ENCODE results near the gene NUP153. TPM values are rescaled to one million over a fixed set of nuclear protein-coding genes. Genes with fewer than 3 reads are reported as not detected.

NUP153 gene
- total RNA-seq, 1 donor from 2014 or later, result 32.6 TPM

DNA sequence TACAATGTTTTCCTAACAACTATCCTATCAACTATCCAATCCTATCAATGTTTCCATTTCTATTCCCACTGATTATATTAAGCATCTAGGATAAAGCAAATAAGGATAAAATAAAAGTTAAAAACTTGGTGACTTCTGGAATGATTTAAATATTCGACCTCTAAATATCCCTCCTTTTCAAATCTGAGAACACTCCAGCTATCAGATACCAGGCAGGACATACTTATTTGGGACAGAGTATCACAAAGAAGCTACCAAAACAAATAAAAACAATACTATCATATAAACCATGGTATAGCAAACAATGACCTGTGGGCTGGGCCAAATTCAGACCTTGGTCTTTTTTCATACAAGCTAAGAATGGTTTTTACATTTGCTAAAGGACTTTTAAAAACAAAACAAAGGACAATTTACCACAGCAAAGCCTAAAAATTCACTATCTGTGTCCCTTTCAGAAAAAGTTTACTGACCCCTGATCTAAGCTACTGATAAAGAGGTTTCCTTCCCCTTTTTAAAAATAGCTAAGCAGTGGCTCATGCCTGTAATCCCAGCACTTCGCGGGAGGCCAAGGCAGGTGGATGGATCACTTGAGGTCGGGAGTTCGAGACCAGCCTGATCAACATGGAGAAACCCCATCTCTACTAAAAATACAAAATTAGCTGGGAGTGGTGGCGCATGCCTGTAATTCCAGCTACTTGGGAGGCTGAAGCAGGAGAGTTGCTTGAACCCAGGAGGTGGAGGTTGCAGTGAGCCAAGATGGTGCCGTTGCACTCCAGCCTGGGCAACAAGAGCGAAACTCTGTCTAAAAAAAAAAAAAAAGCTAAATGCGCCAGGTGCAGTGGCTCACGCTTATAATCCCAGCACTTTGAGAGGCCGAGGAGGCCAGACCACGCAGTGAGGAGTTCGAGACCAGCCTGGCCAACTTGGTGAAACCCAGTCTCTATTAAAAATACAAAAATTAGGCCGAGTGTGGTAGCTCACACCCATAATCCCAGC, 6.0 kb downstream of the NUP153 start:
- DNase-seq (ENCODE audit: low read depth), result no peak
- H3K27me3 ChIP-seq (ENCODE audit: control insufficient read depth, insufficient read depth, low read length), result no peaks in the 10 kb centered on the region
- H3K36me3 ChIP-seq (ENCODE audit: control insufficient read depth, insufficient read depth, low read length), result no peaks in the 10 kb centered on the region
- no peak overlapping the region for H3K4me3 ChIP-seq (ENCODE audit: low read depth, low read length)
- TF ChIP-seq, protein P1, sequence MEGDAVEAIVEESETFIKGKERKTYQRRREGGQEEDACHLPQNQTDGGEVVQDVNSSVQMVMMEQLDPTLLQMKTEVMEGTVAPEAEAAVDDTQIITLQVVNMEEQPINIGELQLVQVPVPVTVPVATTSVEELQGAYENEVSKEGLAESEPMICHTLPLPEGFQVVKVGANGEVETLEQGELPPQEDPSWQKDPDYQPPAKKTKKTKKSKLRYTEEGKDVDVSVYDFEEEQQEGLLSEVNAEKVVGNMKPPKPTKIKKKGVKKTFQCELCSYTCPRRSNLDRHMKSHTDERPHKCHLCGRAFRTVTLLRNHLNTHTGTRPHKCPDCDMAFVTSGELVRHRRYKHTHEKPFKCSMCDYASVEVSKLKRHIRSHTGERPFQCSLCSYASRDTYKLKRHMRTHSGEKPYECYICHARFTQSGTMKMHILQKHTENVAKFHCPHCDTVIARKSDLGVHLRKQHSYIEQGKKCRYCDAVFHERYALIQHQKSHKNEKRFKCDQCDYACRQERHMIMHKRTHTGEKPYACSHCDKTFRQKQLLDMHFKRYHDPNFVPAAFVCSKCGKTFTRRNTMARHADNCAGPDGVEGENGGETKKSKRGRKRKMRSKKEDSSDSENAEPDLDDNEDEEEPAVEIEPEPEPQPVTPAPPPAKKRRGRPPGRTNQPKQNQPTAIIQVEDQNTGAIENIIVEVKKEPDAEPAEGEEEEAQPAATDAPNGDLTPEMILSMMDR (IDR thresholded peaks at IDR 0.05; ENCODE audit: insufficient read depth, low read length, poor library complexity, severe bottlenecking), result no peak

DNA sequence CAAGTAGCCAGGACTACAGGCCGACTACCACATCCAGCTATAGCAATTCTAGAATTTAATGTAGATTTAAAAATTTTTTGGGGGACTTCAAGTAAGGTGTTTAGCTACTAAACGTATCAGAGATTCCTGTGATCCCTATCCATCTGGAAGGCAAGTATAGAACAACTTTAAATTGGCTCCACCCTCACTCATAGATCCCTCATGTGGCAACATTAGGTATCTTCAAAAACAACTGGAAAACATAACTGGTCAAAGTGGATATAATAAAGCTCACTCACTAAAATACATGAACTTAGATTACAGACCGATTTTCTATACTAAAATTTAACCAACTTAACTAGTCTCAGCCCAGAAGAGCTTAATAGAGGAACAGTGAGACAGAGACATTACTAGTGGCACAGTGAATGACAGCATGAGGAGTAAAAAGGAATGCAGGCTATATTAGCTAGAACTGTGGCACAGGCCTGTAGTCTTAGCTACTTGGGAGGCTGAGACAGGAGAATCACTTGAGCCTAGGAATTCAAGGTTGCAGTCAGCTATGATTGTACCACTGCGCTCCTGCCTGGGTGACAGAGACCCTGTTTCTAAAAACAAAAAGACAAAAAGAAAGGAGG, 14.7 kb downstream of the NUP153 start:
- TF ChIP-seq, protein P1 (IDR thresholded peaks at IDR 0.05; ENCODE audit: insufficient read depth, low read length, poor library complexity, severe bottlenecking), result no peak
- H3K27me3 ChIP-seq (ENCODE audit: control insufficient read depth, insufficient read depth, low read length), result no peaks in the 10 kb centered on the region
- H3K4me3 ChIP-seq (ENCODE audit: low read depth, low read length), result no peak overlapping the region
- no peak for DNase-seq (ENCODE audit: low read depth)
- no peaks in the 10 kb centered on the region for H3K36me3 ChIP-seq (ENCODE audit: control insufficient read depth, insufficient read depth, low read length)

DNA sequence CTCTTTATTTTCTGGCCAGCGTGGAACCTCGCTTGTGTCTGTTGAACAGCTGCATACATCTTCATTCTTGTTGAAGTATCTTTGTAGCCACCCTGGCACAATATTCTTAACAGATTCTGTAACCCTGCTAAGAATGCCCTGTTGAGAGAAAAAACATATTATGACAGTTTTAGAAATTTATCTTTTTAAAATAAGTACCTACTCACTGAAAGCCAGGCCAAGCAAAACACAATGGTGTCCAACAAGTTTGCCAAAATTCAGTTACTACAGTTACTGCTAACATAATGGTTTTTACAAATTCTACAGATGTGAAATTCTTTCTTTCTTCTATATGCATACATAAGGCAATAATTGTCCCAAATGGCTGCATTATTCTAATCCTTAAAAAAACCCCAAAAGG, 18.2 kb downstream of the NUP153 start:
- no peak for DNase-seq (ENCODE audit: low read depth)
- Histone ChIP-seq H3K4me3 (ENCODE audit: low read depth, low read length) (no peak overlapping the region), H3K36me3 (ENCODE audit: control insufficient read depth, insufficient read depth, low read length) (no peaks in the 10 kb centered on the region), H3K27me3 (ENCODE audit: control insufficient read depth, insufficient read depth, low read length) (no peaks in the 10 kb centered on the region)
- TF ChIP-seq, protein P1 (IDR thresholded peaks at IDR 0.05; ENCODE audit: insufficient read depth, low read length, poor library complexity, severe bottlenecking), result no peak

DNA sequence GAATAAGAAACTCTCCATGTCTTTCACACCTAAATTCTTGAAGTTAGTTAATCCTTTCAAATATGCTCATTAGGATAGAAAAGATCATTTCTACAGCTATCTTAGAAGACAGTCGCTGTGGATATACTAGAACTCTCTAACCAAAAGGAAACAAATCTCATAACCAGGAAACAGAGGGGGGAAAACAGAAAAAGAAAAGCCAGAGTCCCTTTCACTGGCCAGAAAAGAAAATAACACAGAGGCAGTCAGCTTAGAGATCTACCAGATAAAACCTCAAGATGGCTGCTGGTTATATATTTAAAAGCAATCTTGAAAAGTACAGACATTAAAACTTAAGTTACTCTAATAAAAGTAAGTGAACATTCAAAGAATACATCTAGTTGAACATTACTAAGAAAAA, 19.6 kb downstream of the NUP153 start:
- no peak overlapping the region for H3K4me3 ChIP-seq (ENCODE audit: low read depth, low read length)
- TF ChIP-seq, protein P1 (IDR thresholded peaks at IDR 0.05; ENCODE audit: insufficient read depth, low read length, poor library complexity, severe bottlenecking), result no peak
- DNase-seq (ENCODE audit: low read depth), result no peak
- no peaks in the 10 kb centered on the region for H3K36me3 ChIP-seq (ENCODE audit: control insufficient read depth, insufficient read depth, low read length)
- no peaks in the 10 kb centered on the region for H3K27me3 ChIP-seq (ENCODE audit: control insufficient read depth, insufficient read depth, low read length)

DNA sequence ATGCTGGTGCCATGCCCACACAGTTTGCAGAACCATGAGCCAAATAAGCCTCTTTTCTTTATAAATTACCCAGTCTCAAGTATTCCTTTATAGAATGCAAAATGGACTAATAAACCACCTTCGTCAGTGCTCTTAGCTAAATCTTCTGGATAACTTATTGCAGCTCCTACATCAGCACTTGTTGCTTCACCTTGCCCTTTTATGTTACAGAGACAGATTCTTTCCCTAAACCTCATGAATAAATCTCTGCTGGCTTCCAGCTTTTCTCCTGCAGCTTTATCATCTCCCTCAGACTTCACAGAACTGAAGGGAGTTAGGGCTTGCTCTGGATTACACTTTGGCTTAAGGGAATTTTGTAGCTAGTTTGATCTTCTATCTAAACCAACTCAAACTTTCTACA, 22.6 kb downstream of the NUP153 start:
- DNase-seq (ENCODE audit: low read depth), result no peak
- no peaks in the 10 kb centered on the region for H3K27me3 ChIP-seq (ENCODE audit: control insufficient read depth, insufficient read depth, low read length)
- TF ChIP-seq, protein P1 (IDR thresholded peaks at IDR 0.05; ENCODE audit: insufficient read depth, low read length, poor library complexity, severe bottlenecking), result no peak
- no peak overlapping the region for H3K4me3 ChIP-seq (ENCODE audit: low read depth, low read length)
- H3K36me3 ChIP-seq (ENCODE audit: control insufficient read depth, insufficient read depth, low read length), result no peaks in the 10 kb centered on the region
